Neural cell (in vitro differentiated cells): Measurements from ENCODE around the gene KDM1B. TPM values are rescaled to one million over a fixed set of nuclear protein-coding genes. Genes with fewer than 3 reads are reported as not detected.

Source experiments
- H2AFZ ChIP-seq: fragments of 200-600, 300-800 bp; sonication (generic), shearing (Covaris generic); 2 replicates; pipeline ENCODE4 v1.6.0; 2014; ENCODE audit warnings: low read depth, mild to moderate bottlenecking, antibody characterized with exemption, low read length, moderate library complexity
- H3F3A ChIP-seq: fragments of 200-600 bp; shearing (Covaris generic); 2 replicates; pipeline ENCODE4 v1.6.1; 2016; ENCODE audit warnings: mild to moderate bottlenecking, moderate library complexity, mixed read lengths, antibody characterized with exemption, low read length; ENCODE audit not compliant: insufficient read depth, poor library complexity, severe bottlenecking
- H3K27ac ChIP-seq: fragments of 200-600, 300-800 bp; sonication (generic), shearing (Covaris generic); 2 replicates; pipeline ENCODE4 v1.5.1; 2014; ENCODE audit warnings: mild to moderate bottlenecking, low read length, moderate library complexity
- H3K27me3 ChIP-seq: fragments of 300-800, 200-600 bp; sonication (generic), shearing (Covaris generic); 2 replicates; pipeline ENCODE4 v1.6.0; 2014; ENCODE audit warnings: mild to moderate bottlenecking, low read depth, low read length, moderate library complexity; ENCODE audit not compliant: insufficient read depth
- H3K36me3 ChIP-seq: fragments of 300-800, 200-600 bp; sonication (generic), shearing (Covaris generic); 2 replicates; pipeline ENCODE4 v1.5.1; 2014; ENCODE audit warnings: mild to moderate bottlenecking, antibody characterized with exemption, low read length, moderate library complexity; ENCODE audit not compliant: insufficient read depth
- H3K4me2 ChIP-seq: fragments of 300-800, 200-600 bp; sonication (generic), shearing (Covaris generic); 2 replicates; pipeline ENCODE4 v1.6.0; 2014; ENCODE audit warnings: mild to moderate bottlenecking, low read length
- H3K4me3 ChIP-seq: fragments of 300-800, 200-600 bp; sonication (generic), shearing (Covaris generic); 2 replicates; pipeline ENCODE4 v1.5.1; 2014; ENCODE audit warnings: mild to moderate bottlenecking, low read length, moderate library complexity
- H3K79me2 ChIP-seq: fragments of 200-600 bp; shearing (Covaris generic); replicated peaks from 2 replicates; pipeline ENCODE4 v1.6.0; 2014; ENCODE audit warnings: mild to moderate bottlenecking, low read length, moderate library complexity; ENCODE audit not compliant: insufficient read depth
- H3K9ac ChIP-seq: fragments of 300-800, 200-600 bp; sonication (generic), shearing (Covaris generic); 2 replicates; pipeline ENCODE4 v1.6.1; 2016; ENCODE audit warnings: mild to moderate bottlenecking, low read length, mixed read lengths
- H3K9me2 ChIP-seq: fragments of 200-600 bp; shearing (Covaris generic); 2 replicates; pipeline ENCODE4 v1.6.1; 2016; ENCODE audit warnings: mild to moderate bottlenecking, low read length, mixed read lengths; ENCODE audit not compliant: insufficient read depth
- H3K9me3 ChIP-seq: fragments of 200-600, 300-800 bp; sonication (generic), shearing (Covaris generic); 2 replicates; pipeline ENCODE4 v1.6.1; 2016; ENCODE audit warnings: mild to moderate bottlenecking, mixed run types, low read length, moderate library complexity, mixed read lengths
- H4K20me1 ChIP-seq: fragments of 200-600 bp; shearing (Covaris generic); 2 replicates; pipeline ENCODE4 v1.6.1; 2016; ENCODE audit warnings: mild to moderate bottlenecking, mixed run types; ENCODE audit not compliant: insufficient read depth
- EP300 ChIP-seq: fragments of 450-650 bp; conservative IDR thresholded peaks from 2 replicates; pipeline ENCODE4 v1.6.1; 2014; ENCODE audit warnings: antibody characterized with exemption, mild to moderate bottlenecking, moderate library complexity; ENCODE audit not compliant: poor library complexity, severe bottlenecking
- EZH2 ChIP-seq: fragments of 200-600, 300-800 bp; shearing (Covaris generic), sonication (generic); IDR thresholded peaks from 2 replicates; pipeline ENCODE4 v1.6.1; 2014; ENCODE audit warnings: antibody characterized with exemption, low read length, borderline replicate concordance, mild to moderate bottlenecking; ENCODE audit not compliant: insufficient read depth, poor library complexity, severe bottlenecking
- MXI1 ChIP-seq: fragments of 450-650 bp; conservative IDR thresholded peaks from 2 replicates; pipeline ENCODE4 v1.6.1; 2014; ENCODE audit warnings: antibody characterized with exemption, mild to moderate bottlenecking; ENCODE audit not compliant: poor library complexity, severe bottlenecking
- POLR2AphosphoS5 ChIP-seq: IDR thresholded peaks from 2 replicates; pipeline ENCODE4 v1.6.1; 2012
- SMC3 ChIP-seq: fragments of 450-650 bp; conservative IDR thresholded peaks from 2 replicates; pipeline ENCODE4 v1.6.1; 2014; ENCODE audit warnings: antibody characterized with exemption, mild to moderate bottlenecking, moderate library complexity; ENCODE audit not compliant: poor library complexity
- TAF1 ChIP-seq: IDR thresholded peaks from 2 replicates; pipeline ENCODE4 v1.6.1; 2012; ENCODE audit warnings: low read depth
- polyA plus RNA-seq: library from polyadenylated mRNA; depleted of rRNA; stranded (reverse); fragments of >200 nt; gene quantifications from 2 replicates; pipeline ENCODE4 v1.2.3, GENCODE V29; 2014
- TF ChIP-seq, protein P1 (sequence below): fragments of 450-650 bp; IDR thresholded peaks from 2 replicates; pipeline ENCODE4 v1.5.1; 2014; ENCODE audit warnings: antibody characterized with exemption, mild to moderate bottlenecking, moderate library complexity; ENCODE audit not compliant: poor library complexity, severe bottlenecking
- TF ChIP-seq, protein P2 (sequence below): IDR thresholded peaks from 2 replicates; pipeline ENCODE4 v1.6.1; 2012; ENCODE audit warnings: borderline replicate concordance

KDM1B gene
- polyA plus RNA-seq, 1 donor from 2014 or later = 24.5 TPM

DNA sequence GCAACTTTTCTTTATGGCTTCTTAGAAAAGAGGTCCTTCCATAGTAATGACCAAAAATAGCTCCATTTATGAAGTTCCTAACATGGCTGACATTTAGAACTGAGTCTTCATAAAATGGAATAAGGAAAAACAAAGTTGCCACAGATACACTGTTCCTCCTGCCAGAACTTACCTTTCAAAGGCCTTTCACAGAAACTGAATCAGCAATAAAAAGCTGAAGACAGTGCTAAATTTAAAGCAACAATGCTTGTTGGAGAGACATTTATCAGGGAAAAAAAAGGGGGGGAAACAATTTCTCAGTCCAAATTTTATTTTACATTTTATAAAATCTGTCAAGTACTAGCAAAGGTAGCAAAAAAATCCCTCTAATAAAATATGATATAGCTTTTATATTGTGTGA is 91.8 kb downstream of the KDM1B start:
- H3K9ac ChIP-seq = no peak overlapping the region

DNA sequence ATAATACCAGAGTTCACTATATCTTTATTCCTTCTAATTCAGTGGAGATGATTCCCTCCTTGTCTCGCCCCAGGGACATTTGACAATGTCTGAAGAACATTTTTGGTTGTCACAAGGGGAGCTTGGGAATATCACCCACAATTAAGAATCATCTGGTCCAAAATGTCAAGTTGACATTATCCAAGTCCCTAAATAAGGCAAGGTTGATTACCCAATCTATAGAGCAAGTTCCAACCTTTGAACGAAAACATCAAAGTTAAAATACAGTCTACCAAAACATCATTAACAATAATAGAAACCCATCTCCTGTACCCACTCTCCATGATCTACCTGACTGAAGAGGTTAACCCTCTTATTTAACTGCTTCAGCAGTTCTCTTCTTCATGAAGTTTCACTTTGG is 93.5 kb downstream of the KDM1B start:
- Histone ChIP-seq H3K4me2 (no peak overlapping the region), H3F3A (no peaks in the 10 kb centered on the region), H2AFZ (no peak overlapping the region), H3K36me3 (peaks cover 14% of the 10 kb centered on the region), H3K9ac (no peak overlapping the region), H4K20me1 (no peaks in the 10 kb centered on the region), H3K9me2 (no peaks in the 10 kb centered on the region), H3K27me3 (no peaks in the 10 kb centered on the region), H3K4me3 (no peak overlapping the region), H3K27ac (no peak overlapping the region), H3K9me3 (no peaks in the 10 kb centered on the region), H3K79me2 (peaks cover 28% of the 10 kb centered on the region)
- TF ChIP-seq POLR2AphosphoS5 (no peak), EP300 (no peak), SMC3 (no peak), TAF1 (no peak), MXI1 (no peak)
- TF ChIP-seq, protein P1, sequence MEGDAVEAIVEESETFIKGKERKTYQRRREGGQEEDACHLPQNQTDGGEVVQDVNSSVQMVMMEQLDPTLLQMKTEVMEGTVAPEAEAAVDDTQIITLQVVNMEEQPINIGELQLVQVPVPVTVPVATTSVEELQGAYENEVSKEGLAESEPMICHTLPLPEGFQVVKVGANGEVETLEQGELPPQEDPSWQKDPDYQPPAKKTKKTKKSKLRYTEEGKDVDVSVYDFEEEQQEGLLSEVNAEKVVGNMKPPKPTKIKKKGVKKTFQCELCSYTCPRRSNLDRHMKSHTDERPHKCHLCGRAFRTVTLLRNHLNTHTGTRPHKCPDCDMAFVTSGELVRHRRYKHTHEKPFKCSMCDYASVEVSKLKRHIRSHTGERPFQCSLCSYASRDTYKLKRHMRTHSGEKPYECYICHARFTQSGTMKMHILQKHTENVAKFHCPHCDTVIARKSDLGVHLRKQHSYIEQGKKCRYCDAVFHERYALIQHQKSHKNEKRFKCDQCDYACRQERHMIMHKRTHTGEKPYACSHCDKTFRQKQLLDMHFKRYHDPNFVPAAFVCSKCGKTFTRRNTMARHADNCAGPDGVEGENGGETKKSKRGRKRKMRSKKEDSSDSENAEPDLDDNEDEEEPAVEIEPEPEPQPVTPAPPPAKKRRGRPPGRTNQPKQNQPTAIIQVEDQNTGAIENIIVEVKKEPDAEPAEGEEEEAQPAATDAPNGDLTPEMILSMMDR = no peak
- TF ChIP-seq, protein P2, sequence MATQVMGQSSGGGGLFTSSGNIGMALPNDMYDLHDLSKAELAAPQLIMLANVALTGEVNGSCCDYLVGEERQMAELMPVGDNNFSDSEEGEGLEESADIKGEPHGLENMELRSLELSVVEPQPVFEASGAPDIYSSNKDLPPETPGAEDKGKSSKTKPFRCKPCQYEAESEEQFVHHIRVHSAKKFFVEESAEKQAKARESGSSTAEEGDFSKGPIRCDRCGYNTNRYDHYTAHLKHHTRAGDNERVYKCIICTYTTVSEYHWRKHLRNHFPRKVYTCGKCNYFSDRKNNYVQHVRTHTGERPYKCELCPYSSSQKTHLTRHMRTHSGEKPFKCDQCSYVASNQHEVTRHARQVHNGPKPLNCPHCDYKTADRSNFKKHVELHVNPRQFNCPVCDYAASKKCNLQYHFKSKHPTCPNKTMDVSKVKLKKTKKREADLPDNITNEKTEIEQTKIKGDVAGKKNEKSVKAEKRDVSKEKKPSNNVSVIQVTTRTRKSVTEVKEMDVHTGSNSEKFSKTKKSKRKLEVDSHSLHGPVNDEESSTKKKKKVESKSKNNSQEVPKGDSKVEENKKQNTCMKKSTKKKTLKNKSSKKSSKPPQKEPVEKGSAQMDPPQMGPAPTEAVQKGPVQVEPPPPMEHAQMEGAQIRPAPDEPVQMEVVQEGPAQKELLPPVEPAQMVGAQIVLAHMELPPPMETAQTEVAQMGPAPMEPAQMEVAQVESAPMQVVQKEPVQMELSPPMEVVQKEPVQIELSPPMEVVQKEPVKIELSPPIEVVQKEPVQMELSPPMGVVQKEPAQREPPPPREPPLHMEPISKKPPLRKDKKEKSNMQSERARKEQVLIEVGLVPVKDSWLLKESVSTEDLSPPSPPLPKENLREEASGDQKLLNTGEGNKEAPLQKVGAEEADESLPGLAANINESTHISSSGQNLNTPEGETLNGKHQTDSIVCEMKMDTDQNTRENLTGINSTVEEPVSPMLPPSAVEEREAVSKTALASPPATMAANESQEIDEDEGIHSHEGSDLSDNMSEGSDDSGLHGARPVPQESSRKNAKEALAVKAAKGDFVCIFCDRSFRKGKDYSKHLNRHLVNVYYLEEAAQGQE = no peak

More for the DNA sequence above, 91.8 kb downstream of the KDM1B start:
- Histone ChIP-seq H3K9me3 (no peaks in the 10 kb centered on the region), H2AFZ (no peak overlapping the region), H4K20me1 (no peaks in the 10 kb centered on the region), H3K4me2 (no peak overlapping the region), H3K9me2 (no peaks in the 10 kb centered on the region), H3K27ac (no peak overlapping the region), H3F3A (no peaks in the 10 kb centered on the region), H3K79me2 (peaks cover 22% of the 10 kb centered on the region), H3K4me3 (no peak overlapping the region), H3K27me3 (no peaks in the 10 kb centered on the region), H3K36me3 (peaks cover 22% of the 10 kb centered on the region)
- TF ChIP-seq, protein P2 = no peak
- no peak for TF ChIP-seq EZH2
- TF ChIP-seq POLR2AphosphoS5 = no peak
- no peak for TF ChIP-seq TAF1
- TF ChIP-seq MXI1 = no peak
